HTERT RPE-1 (cell line): Measurements from ENCODE around the gene WDR93.
"Not testable (repeated sequence)": the region's sequence is repeated elsewhere in the genome, so short reads cannot be mapped to it uniquely, and the experiment has no call there.

Experiments
- in situ Hi-C: fragments of 300-500 bp; cut with MboI; formaldehyde crosslinking; loops from 4 replicates; pipeline ENCODE4 v1.14.3; 2020; ENCODE audit warnings: low sequenced_read_pairs

Gene WDR93

GRCh38 chr15:89783861-89784685, 93.5 kb downstream of the WDR93 start:
- in situ Hi-C loops, result no loop called here

- in situ Hi-C loops, result no loop called here
Measured at GRCh38 chr15:89784686-89784960, 94.0 kb downstream of the WDR93 start.

- in situ Hi-C loops, result no loop called here
Measured at GRCh38 chr15:89785064-89785773, 94.6 kb downstream of the WDR93 start.

GRCh38 chr15:89785774-89786140, 95.1 kb downstream of the WDR93 start:
- in situ Hi-C loops, result no loop called here

- in situ Hi-C loops, result no loop called here
Measured at GRCh38 chr15:89787944-89788343, 97.3 kb downstream of the WDR93 start.

- in situ Hi-C loops, result not testable (repeated sequence)
Measured at GRCh38 chr15:89788585-89788984, 98.0 kb downstream of the WDR93 start.

GRCh38 chr15:89790206-89790605, 99.6 kb downstream of the WDR93 start:
- in situ Hi-C loops, result no loop called here

GRCh38 chr15:89790661-89791060, 100.0 kb downstream of the WDR93 start:
- in situ Hi-C loops, result no loop called here

GRCh38 chr15:89792106-89792805, 101.6 kb downstream of the WDR93 start:
- in situ Hi-C loops, result no loop called here
